GM15510 (cell line): ENCODE measurements around the gene CAND2.

Experiments
- POLR2A ChIP-seq: IDR thresholded peaks from 3 replicates; pipeline ENCODE4 v1.6.1; 2011; ENCODE audit warnings: borderline replicate concordance; ENCODE audit not compliant: insufficient read length; ENCODE audit errors: extremely low read depth

CAND2 gene

DNA sequence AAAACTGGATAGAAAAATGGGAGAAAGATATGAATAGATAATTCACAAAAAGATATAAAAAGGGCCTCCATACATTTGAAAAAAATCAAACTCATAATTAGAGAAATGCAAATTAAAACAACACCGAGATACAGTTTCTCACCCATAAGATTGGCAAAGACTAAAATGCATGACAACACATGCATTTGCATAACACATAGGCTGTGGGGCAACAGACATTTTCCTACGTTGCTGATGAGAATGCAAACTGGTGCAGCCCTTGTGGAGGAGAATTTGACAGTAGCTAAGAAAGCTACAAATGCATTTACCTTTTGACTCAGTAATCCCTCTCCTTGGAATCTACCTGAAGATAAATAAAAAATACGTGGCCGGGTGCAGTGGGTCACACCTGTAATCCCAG is 11.4 kb upstream of the CAND2 start:
- TF ChIP-seq POLR2A = no peak

DNA sequence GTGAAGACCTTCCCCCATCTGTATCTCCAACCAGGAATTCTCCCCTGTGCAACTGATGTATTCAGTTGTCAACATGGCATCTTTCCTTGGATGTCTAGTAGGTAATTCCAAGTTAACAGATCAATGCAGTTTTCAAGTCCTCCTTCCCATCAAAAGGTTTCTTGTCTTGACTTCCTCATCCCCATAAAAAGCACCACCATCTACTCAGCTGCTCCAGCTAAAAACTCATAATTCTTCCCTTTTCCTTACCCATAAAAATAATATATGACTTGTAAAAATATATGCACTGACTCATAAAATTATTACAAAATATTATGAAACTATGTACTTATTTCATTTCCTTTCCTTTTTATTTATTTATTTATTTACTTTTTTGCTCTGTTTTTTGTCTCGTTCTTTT is 5.0 kb upstream of the CAND2 start:
- TF ChIP-seq POLR2A = no peak

DNA sequence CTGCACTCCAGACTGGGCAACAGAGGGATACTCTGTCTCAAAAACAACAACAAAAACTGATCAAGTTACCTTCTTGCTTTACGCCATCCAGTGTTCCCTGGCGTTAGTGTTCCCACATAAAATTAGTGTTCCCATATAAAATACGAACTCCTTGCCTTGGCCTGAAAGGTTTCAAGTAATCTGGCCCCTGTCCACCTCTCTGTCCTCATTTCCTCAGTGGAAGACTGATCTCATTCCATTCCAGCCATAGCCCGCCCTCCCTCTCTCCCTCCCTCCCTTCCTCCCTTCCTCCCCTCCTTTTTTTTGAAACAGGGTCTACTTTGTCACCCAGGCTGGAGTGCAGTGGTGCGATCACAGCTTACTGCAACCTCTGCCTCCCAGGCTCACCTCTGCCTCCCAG is 2.8 kb upstream of the CAND2 start:
- no peak for TF ChIP-seq POLR2A

DNA sequence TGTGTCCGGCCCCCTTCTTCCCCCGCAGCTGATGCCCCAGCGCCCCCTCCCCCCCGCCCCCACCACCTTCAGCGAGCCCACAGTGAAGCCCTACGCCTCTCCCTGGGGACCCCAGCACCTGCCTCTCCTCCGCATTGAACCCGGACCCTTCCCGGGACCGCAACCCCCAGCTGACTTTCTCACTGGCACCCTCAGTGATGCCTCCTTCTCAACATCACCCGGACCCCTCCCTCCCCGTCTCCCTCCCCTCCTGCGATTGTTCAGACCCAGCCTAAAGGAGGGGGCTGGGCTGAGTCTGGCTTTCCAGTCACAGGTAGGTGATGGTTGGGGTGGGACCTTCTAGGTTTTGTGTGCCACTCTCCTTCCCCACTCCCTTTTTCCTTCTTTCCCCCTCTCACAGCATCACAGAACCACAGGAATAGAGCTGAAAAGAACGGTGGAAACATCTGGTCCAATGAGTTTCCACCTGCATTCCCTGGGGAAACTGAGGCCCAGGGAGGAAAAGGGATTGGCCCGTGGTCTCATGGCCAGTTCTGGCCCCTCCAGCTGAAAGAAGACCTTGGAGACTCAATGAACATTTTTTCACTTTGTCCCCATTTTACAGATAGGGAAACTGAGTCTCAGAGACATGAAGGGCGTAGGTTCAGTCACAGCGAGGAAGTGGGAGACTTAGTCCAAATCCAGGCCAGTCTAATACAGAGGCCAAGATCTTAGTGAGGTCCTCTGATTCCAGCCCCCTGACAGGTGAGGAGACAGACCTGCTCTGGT is 828 bp downstream of the CAND2 start:
- TF ChIP-seq POLR2A = no peak

DNA sequence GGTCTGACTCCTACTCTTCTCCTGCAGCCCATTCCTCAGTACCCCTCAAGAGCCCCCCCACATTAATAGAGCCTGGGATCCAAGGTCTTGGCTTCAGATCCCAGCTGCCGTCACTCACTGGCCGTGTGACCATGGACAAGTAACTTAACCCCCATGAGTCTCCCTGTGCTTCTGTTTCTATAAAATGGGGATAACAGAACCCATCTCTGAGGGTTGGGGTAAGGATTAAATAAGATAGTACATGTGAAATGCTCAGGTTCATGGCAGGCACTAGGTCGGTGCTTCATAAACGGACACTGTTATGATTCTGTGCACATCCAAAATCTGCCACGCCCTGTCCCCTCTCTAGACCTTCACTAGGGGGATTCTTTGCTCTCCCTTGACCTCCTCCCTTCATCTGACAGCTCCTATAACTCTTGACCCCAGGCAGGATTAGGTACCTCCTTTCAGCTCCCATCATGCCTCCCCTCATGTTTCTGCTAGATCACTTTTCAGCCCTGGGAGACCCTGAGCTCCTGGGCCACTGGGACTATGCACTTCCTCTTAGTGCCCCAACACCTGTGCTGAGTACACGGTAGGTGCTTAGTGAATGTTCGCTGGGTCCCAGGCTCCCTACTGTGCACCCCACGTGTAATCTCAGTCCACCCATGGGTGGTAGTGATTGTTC is 1.5 kb downstream of the CAND2 start:
- no peak for TF ChIP-seq POLR2A

DNA sequence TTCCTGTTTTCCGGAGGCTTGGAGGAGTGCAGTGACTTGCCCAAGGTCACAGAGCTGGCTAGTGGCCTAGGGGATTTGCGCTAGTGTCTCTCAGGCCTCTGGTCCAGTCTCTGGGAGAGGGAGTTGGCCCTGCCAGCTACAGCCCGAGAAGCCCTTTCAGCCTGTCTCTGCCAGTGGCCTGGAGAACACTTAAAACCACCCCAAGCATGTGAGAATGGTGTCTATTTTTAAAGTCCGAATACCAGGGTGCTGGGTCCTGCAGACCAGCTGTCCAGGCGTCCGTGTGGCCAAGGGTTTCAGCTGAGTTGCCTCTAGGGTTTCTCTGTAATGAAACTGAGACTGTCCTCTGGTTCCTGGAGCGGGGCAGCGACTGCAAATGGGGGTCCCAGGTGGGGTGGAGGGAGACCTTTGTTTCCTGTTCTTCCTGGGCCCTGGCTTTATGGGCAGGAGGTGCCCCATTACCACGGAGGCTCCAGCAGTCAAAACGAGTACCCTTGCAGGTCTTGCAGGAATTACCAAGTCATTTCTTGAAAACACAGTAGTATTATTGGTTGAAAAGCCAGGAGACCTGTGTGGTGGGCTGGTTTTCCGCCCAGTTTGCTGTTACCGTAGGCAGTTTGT is 2.2 kb downstream of the CAND2 start:
- TF ChIP-seq POLR2A = no peak

- no peak for TF ChIP-seq POLR2A
Measured at GRCh38 chr3:12799525-12800440, 3.3 kb downstream of the CAND2 start.

- TF ChIP-seq POLR2A = no peak
Measured at GRCh38 chr3:12803371-12803770, 6.9 kb downstream of the CAND2 start.

DNA sequence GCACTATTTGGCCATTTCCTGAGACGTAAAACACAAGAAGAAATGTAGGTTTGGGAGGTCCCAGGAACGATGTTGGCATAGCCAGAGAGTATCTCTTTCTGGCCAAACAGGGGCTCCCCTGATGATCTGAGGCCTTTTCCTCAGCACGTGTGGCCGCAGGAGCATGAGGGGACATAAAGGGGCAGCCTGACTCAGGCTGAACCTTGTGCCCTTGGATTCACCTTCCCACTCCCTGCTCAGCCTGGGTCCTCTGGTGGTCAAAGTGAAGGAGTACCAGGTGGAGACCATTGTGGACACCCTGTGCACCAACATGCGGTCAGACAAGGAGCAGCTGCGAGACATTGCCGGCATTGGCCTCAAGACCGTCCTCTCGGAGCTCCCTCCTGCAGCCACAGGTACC is 10.6 kb downstream of the CAND2 start:
- no peak for TF ChIP-seq POLR2A

- TF ChIP-seq POLR2A = no peak
Measured at GRCh38 chr3:12807601-12808359, 11.3 kb downstream of the CAND2 start.

GRCh38 chr3:12808587-12808986 is 12.1 kb downstream of the CAND2 start:
- TF ChIP-seq POLR2A = no peak

DNA sequence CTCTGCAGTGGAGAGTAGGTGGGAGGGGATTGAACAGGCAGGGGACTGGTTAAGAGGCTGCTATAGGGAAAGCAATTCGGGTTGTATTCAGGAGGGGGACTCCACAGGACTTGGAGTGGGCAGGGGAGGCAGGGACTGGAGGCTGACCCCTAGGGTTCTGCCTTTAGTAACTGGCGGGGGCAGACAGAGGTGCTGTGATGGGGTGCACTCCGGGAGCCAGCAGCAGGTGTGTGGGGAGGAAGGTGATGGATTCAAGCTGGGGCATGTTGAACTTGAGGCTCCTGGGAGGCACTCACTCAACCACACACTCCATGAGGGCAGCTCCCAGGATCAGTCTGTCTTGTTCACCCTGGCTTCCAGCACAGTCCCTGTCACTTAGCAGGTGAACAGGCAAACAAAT is 12.5 kb downstream of the CAND2 start:
- no peak for TF ChIP-seq POLR2A

DNA sequence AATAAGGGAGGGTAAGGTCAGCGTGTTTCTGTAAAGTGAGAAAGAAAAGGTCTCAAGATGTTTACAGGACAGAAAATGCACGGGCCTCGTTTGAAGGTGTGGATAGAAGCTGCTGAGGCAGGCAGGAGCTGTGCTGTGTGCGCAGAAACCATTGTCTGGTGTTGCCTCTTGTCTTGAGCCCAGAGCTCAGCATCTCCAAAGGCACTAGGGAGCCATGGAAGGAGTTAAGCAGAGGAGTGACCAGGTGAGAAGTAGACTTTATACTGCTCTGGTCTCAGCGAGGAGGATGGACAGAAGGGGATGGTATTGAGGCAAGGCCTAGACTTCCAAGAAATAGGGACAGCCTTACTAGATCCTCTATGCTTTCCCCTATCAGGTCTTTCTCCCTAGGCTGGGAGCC is 13.0 kb downstream of the CAND2 start:
- TF ChIP-seq POLR2A = no peak
